GM12872 (cell line): ENCODE results near the gene PADI4.

ENCODE experiments used
- TF ChIP-seq, protein P1 (sequence below): IDR thresholded peaks from 3 replicates; pipeline ENCODE4 v1.5.1; 2011; ENCODE audit warnings: low read depth, mild to moderate bottlenecking, low read length, moderate library complexity; ENCODE audit not compliant: insufficient read depth

The PADI4 gene

DNA sequence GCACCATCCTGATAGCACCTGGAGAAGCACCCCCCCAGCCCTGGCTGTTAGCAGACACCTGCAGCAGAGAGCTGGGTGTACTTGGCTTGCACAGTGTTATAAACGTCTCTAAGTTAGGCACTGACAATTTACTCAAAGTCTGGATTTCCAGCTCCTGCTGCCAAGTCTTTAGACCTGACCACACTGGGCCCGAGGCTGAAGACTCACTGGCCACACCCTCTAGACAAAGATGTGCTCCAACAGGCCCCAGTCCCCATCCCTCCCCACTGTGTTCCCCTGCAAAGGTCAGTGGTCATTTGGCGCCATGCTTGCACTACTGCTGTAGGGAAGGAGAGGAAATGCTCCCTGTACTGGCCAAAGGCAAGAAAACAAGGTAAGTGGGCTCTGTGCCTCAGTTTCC lies 95.1 kb downstream of the PADI4 start:
- TF ChIP-seq, protein P1, sequence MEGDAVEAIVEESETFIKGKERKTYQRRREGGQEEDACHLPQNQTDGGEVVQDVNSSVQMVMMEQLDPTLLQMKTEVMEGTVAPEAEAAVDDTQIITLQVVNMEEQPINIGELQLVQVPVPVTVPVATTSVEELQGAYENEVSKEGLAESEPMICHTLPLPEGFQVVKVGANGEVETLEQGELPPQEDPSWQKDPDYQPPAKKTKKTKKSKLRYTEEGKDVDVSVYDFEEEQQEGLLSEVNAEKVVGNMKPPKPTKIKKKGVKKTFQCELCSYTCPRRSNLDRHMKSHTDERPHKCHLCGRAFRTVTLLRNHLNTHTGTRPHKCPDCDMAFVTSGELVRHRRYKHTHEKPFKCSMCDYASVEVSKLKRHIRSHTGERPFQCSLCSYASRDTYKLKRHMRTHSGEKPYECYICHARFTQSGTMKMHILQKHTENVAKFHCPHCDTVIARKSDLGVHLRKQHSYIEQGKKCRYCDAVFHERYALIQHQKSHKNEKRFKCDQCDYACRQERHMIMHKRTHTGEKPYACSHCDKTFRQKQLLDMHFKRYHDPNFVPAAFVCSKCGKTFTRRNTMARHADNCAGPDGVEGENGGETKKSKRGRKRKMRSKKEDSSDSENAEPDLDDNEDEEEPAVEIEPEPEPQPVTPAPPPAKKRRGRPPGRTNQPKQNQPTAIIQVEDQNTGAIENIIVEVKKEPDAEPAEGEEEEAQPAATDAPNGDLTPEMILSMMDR = no peak

DNA sequence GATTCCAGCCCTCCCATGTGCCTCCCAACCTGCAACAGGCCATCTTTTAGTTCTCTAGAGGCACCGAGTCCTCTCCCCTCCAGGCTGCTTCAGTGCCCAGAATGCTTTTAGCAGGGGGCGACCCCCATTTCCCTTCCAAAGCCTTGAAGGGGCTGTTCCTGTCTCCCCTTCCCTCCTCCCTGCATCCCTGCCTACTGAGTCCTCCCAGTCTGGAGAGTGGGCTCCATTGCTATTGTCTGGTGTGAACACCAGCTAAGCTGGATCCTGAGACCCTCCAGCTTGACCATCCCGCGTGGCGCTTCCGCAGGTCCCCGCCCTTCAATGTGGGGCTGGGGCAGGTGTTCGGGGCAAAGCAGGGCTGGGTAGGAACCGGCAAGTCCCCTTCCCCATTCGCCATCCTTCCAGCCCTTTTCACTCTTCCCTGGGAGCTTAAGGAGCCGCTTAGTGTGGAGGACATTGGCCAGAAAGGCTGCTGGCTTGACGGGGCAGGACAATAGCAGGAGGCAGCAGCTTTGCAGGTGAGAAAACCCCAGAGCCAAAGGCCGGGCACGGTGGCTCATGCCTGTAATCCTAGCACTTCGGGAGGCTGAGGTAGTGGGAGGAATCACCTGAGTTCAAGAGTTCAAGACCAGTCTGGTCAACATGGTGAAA lies 96.2 kb downstream of the PADI4 start:
- TF ChIP-seq, protein P1 = no peak

DNA sequence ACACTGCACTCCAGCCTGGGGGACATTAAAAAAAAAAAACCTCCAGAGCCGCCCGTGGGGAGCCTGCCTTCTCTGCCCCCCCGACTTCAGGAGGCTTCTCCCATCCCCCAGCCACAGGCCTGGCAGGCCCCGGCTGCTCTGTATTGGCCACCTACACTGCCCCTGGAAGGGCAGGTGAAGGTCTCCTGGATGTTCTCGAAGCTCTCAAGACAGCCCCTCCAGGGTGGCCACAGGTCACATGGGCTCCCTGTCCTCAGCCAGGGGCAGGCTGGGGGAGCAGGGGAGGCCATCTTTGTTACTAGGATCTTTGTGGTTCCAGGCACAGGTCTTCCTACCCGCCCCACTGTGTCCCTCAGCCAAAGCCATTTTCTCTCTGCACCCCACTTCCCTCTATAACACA lies 96.8 kb downstream of the PADI4 start:
- TF ChIP-seq, protein P1 = no peak

DNA sequence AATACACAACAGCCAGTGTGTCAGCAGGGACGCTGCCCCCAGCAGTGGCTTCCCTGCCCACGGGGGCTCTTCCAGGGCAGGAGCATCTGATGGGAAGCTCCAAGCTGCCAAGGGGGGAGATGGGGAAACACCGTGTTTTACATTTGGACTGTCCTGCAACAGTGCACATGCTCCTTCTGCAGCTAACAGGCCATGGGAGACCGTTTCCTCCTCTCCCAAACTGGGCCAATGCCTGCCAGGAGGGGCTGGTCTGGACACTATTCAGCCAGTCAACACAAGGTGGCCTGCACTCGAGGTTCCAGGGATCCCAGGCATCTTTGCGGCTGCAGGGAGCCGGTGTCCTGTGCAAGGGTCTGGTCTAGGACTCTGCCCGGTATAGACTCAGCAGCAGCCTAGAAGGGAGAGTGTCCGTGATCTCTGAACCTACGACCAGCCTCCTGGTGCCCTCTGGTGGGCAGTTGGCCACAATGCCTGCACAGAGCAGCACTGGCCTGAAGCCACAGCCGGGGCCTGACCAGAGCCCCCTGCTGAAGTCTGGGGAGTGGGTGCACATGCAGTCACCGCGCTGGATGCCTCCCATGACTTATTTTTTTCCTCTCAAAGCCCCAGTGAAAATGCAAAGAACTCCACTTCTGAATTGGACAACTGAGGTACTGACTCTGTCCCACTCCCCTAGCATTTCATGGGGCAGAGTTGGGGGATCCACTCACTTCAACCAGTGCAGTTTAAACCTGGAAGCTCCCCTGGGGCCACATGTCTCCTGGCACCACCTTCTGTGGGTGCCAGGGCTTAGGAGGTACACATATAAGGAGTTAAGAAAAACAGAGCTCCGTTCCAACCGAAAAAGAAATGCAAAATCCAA lies 98.1 kb downstream of the PADI4 start:
- TF ChIP-seq, protein P1 = peak; percentile 93

DNA sequence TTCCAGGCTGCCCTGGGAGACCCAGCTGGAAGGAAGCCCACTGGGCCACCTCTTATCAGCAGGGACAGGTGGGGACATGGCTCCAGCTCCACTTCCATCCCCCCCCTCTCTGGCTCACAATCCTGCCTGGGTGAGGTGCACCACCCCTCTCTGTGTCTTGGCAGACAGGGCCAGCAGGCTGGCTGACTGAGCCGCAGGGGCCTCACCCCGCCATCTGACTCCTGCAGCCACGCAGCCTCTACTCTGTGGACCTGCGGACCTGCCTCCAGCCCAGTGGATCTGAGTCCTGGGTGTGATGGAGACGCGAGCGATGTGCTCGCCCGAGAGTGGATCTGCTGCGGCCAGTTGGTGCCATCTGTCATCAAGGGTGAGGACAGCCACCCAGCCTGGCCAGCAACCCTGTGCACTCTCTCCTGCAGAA lies 101.4 kb downstream of the PADI4 start:
- TF ChIP-seq, protein P1 = no peak

DNA sequence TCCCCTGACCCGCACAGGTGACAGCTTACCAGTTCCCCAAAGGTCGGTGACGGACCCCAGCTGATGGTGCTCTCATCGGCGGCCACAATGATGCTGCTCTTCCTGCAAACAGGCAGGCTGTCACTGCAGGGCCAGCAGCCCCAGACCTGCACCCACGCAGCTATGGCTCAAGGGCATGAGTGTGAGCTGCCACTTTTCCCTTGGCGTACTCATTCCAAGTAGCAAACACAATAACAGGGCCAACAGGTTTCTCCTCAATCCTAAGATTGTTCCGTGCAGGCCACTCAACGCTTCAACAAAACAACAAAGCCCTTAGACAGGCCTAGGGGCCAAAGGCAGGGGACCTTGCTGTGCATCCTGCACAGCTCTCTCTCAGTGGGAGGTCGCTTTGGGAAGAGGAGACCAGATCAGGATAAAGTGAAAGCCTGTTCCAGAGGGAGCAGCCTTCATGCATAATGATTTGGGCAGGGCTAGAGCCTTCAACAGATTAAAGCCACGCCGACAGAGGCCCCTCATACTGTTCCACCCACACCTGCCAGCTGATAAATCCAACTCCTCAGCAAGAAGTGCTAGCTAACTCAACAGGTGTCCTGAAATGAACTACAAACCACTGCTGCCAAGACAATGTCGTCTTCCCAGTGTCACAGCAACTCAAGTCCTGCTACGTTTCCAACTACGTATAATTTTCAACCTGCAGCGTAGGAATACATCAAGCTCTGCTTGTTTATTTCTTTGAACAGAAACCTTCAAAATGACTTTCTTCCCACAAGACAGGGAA lies 104.3 kb downstream of the PADI4 start:
- TF ChIP-seq, protein P1 = no peak
